ENCODE results near the gene GBX2.

GRCh38 chr2:236177967-236178889 is 10.0 kb upstream of the GBX2 start:
- TF ChIP-seq NELFE (IDR thresholded peaks at IDR 0.05; ENCODE audit: insufficient read depth, insufficient read length) = no peak
- TF ChIP-seq HINFP (tag; conservative IDR thresholded peaks at IDR 0.05; ENCODE audit: low read depth) = no peak
- TF ChIP-seq CHCHD3 (CRISPR knock-in tag; IDR thresholded peaks at IDR 0.05) = no peak
- TF ChIP-seq CTCF (IDR thresholded peaks at IDR 0.05 in 2 of 3, conservative IDR thresholded peaks at IDR 0.05 in 1 of 3; ENCODE audit: insufficient read depth in 2 of 3, low read depth in 1 of 3, low read length in 3 of 3) = peak; percentile 48 to 86 (median 71); a peak in 5 of 6 replicates
- TF ChIP-seq, protein P1, sequence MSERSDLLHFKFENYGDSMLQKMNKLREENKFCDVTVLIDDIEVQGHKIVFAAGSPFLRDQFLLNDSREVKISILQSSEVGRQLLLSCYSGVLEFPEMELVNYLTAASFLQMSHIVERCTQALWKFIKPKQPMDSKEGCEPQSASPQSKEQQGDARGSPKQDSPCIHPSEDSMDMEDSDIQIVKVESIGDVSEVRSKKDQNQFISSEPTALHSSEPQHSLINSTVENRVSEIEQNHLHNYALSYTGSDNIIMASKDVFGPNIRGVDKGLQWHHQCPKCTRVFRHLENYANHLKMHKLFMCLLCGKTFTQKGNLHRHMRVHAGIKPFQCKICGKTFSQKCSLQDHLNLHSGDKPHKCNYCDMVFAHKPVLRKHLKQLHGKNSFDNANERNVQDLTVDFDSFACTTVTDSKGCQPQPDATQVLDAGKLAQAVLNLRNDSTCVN (CRISPR knock-in tag; IDR thresholded peaks at IDR 0.05) = no peak

All from K562 (cell line).